Panc1 (cell line): ENCODE data around the gene RCOR2.

Source experiments
- CTCF ChIP-seq: fragments of 450-650 bp; IDR thresholded peaks from 2 replicates; pipeline ENCODE4 v1.5.1; 2017; ENCODE audit warnings: mild to moderate bottlenecking
- POLR2AphosphoS5 ChIP-seq: IDR thresholded peaks from 2 replicates; pipeline ENCODE4 v1.6.1; 2012; ENCODE audit warnings: mild to moderate bottlenecking, low read depth, low read length, moderate library complexity
- REST ChIP-seq, 2 experiments: IDR thresholded peaks; 2 replicates each; pipeline ENCODE4 v1.6.1; 2011 to 2012; ENCODE audit warnings: low read depth in 2 of 2, control low read depth in 1 of 2, low read length in 1 of 2, mild to moderate bottlenecking in 1 of 2, moderate library complexity in 1 of 2; ENCODE audit not compliant: insufficient read depth in 1 of 2
- SIN3A ChIP-seq: IDR thresholded peaks from 2 replicates; pipeline ENCODE4 v1.6.1; 2012; ENCODE audit warnings: low read depth, mild to moderate bottlenecking, low read length, moderate library complexity, borderline replicate concordance; ENCODE audit not compliant: insufficient read depth
- TCF7L2 ChIP-seq: IDR thresholded peaks from 2 replicates; pipeline ENCODE4 v1.6.1; 2011; ENCODE audit warnings: mild to moderate bottlenecking, low read depth, low read length, inconsistent platforms

GRCh38 chr11:63922673-63923192 is 5.8 kb upstream of the RCOR2 start:
- no peak for TF ChIP-seq CTCF
- TF ChIP-seq POLR2AphosphoS5 = no peak
- no peak for TF ChIP-seq SIN3A
- no peak for TF ChIP-seq REST (IDR thresholded peaks at IDR 0.05; ENCODE audit: insufficient read depth in 1 of 2, low read depth in 2 of 2, low read length in 1 of 2)
- TF ChIP-seq TCF7L2 = no peak
